GM12878 (cell line): Measurements from ENCODE around the gene ARHGEF7. TPM values are rescaled to one million over a fixed set of nuclear protein-coding genes. Genes with fewer than 3 reads are reported as not detected.

Experiments used
- ATAC-seq: fragments of 200-7000 bp; cut with Tn5 transposase; 3 replicates; pipeline ENCODE4 v1.9.1; 2020; ENCODE audit warnings: mild to moderate bottlenecking, moderate library complexity
- BruUV-seq: library from RNA; stranded (reverse); fragments of 400-500 nt; replicated peaks from 2 replicates; lab custom pipeline; 2021; lab: Mats Ljungman, UMichigan
- CTCF ChIA-PET: fragments of 300-600 bp; sonication (Branson Sonifier 250); formaldehyde crosslinking; extraction: SDS; loops from one replicate; lab custom pipeline; 2021; ENCODE audit warnings: inconsistent platforms; lab: Yijun Ruan, JAX
- POLR2A ChIA-PET: fragments of 350-600 bp; formaldehyde crosslinking; extraction: SDS; loops from one replicate; lab custom pipeline; 2021; ENCODE audit warnings: inconsistent platforms; lab: Charles Lee
- RAD21 ChIA-PET: fragments of 300-600 bp; sonication (Branson Sonifier 250); formaldehyde crosslinking; loops from one replicate; lab custom pipeline; 2023; ENCODE audit warnings: antibody characterized with exemption; ENCODE audit not compliant: unreplicated experiment; lab: Charles Lee
- SMC1A ChIA-PET: fragments of 300-600 bp; sonication (Branson Sonifier 250); formaldehyde crosslinking; loops from one replicate; lab custom pipeline; 2023; ENCODE audit not compliant: unreplicated experiment, uncharacterized antibody; lab: Charles Lee
- DNase-seq: peaks from one replicate; pipeline ENCODE4 v3.0.0-alpha.2; 2011; ENCODE audit warnings: low read depth, low spot score
- FAIRE-seq: peaks from 3 replicates; lab custom pipeline; 2011; peaks lifted over from hg19 to GRCh38; lab: Jason Lieb, UNC
- H2AFZ ChIP-seq: 2 replicates; pipeline ENCODE4 v1.6.0; 2011; ENCODE audit warnings: low read depth, low read length, control low read depth; ENCODE audit not compliant: control insufficient read depth
- H3K27ac ChIP-seq: 2 replicates; pipeline ENCODE4 v1.5.1; 2011; ENCODE audit warnings: control low read depth; ENCODE audit not compliant: control insufficient read depth, insufficient read depth
- H3K27me3 ChIP-seq, 2 experiments: replicated peaks in 1 of 2; 2 replicates each; pipeline versions ENCODE4 v1.6.0 to v1.6.1; 2011; ENCODE audit warnings: low read length in 1 of 2; ENCODE audit not compliant: control insufficient read depth in 2 of 2, insufficient read depth in 2 of 2
- H3K36me3 ChIP-seq, 2 experiments: 2 replicates each; pipeline ENCODE4 v1.5.1; 2011; ENCODE audit warnings: low read length in 1 of 2; ENCODE audit not compliant: control insufficient read depth in 2 of 2, insufficient read depth in 2 of 2
- H3K4me1 ChIP-seq: 2 replicates; pipeline ENCODE4 v1.6.1; 2011; ENCODE audit warnings: mild to moderate bottlenecking, low read length, moderate library complexity, mixed read lengths; ENCODE audit not compliant: control insufficient read depth, insufficient read depth
- H3K4me2 ChIP-seq: 2 replicates; pipeline ENCODE4 v1.6.0; 2011; ENCODE audit warnings: control low read depth; ENCODE audit not compliant: control insufficient read depth, insufficient read depth
- H3K4me3 ChIP-seq: fragments of 200-600 bp; sonication (generic); 2 replicates; pipeline ENCODE4 v1.5.1; 2016
- H3K79me2 ChIP-seq: 2 replicates; pipeline ENCODE4 v1.6.0; 2011; ENCODE audit warnings: low read length; ENCODE audit not compliant: control insufficient read depth, insufficient read depth
- H3K9ac ChIP-seq: 2 replicates; pipeline ENCODE4 v1.8.0; 2011; ENCODE audit warnings: low read length, control low read depth, mixed read lengths; ENCODE audit not compliant: control insufficient read depth, insufficient read depth
- H3K9me3 ChIP-seq: replicated peaks from 3 replicates; pipeline ENCODE4 v1.5.1; 2011; ENCODE audit warnings: mild to moderate bottlenecking, low read length; ENCODE audit not compliant: control insufficient read depth, insufficient read depth
- H4K20me1 ChIP-seq: 2 replicates; pipeline ENCODE4 v1.6.0; 2011; ENCODE audit not compliant: control insufficient read depth, insufficient read depth
- NBN ChIP-seq: fragments of 450-650 bp; IDR thresholded peaks from 2 replicates; pipeline ENCODE4 v1.6.1; 2016
- RFX5 ChIP-seq: IDR thresholded peaks from 2 replicates; pipeline ENCODE4 v1.6.1; 2011; ENCODE audit warnings: low read depth, low read length, improper control_type of control experiment
- ZSCAN29 ChIP-seq: fragments of 450-650 bp; IDR thresholded peaks from 2 replicates; pipeline ENCODE4 v1.6.1; 2017; ENCODE audit warnings: mild to moderate bottlenecking, moderate library complexity
- WGBS: methylation state at CpG from one replicate; pipeline ENCODE4 v1.1.6; 2016; ENCODE audit warnings: low lambda C conversion rate; ENCODE audit not compliant: insufficient replicate concordance, insufficient coverage; ENCODE audit errors: missing lambda C conversion rate; 5-methylcytosine and 5-hydroxymethylcytosine counted together
- in situ Hi-C: fragments of 300-500 bp; cut with MboI; formaldehyde crosslinking; loops from 9 replicates; pipeline ENCODE4 v1.14.3; 2018; ENCODE audit warnings: mixed read lengths
- intact Hi-C: fragments of 100-400 bp; cut with micrococcal nuclease; formaldehyde crosslinking; loops from one replicate; pipeline ENCODE4 v1.14.2; 2022; ENCODE audit not compliant: unreplicated experiment
- polyA plus RNA-seq, 11 experiments: library from polyadenylated mRNA; depleted of rRNA in 4 of 11; unstranded in 6 of 11; stranded (reverse) in 5 of 11; fragments of >200 nt; fragmentation: Nextera tagmentation in 4 of 11; fragmentation: Illumina TruSeq in 1 of 11; extraction: Ambion mirVana in 4 of 11; extraction: Trizol in 1 of 11; gene quantifications; 1 replicate in 1 of 11; 2 replicates in 10 of 11; pipeline versions ENCODE4 v1.2.1 to v1.2.3, GENCODE V29; 2011 to 2016; ENCODE audit warnings: inconsistent platforms in 2 of 11, missing spikeins in 2 of 11, low read depth in 1 of 11
- total RNA-seq, 4 experiments: library from RNA; depleted of rRNA in 3 of 4; stranded (reverse); fragments of >200 nt in 3 of 4; fragmentation: Illumina TruSeq in 1 of 4; extraction: Trizol in 1 of 4; gene quantifications; 2 replicates each; pipeline versions ENCODE4 v1.2.1 to v1.2.3, GENCODE V29; 2013 to 2021
- TF ChIP-seq, protein P1 (sequence below): IDR thresholded peaks from 2 replicates; pipeline ENCODE4 v1.6.1; 2012; ENCODE audit warnings: improper control_type of control experiment, low read depth, low read length; ENCODE audit not compliant: insufficient replicate concordance
- TF ChIP-seq, protein P2 (sequence below): fragments of 450-650 bp; IDR thresholded peaks from 2 replicates; pipeline ENCODE4 v1.6.1; 2014; ENCODE audit warnings: mild to moderate bottlenecking

Gene ARHGEF7
- total and polyA plus RNA-seq, 10 of the 15 experiments (the other 5 are each of a cell fraction or from before 2014, with no cell fraction given), result 4.7 to 65.5 (median 36.6) TPM

- H3K4me2 ChIP-seq, result no peak overlapping the region
- no peak for ATAC-seq
- no TSS peak for BruUV-seq
- H3K9ac ChIP-seq, result no peak overlapping the region
- SMC1A ChIA-PET, result interaction anchor here (1.1 kb wide), 1 partner anchor 25 kb away, joined by 3 read pairs; no protein-coding TSS in a partner anchor
- WGBS, result 98% methylated on average over 12 of the region's 12 CpGs
- TF ChIP-seq, protein P1, sequence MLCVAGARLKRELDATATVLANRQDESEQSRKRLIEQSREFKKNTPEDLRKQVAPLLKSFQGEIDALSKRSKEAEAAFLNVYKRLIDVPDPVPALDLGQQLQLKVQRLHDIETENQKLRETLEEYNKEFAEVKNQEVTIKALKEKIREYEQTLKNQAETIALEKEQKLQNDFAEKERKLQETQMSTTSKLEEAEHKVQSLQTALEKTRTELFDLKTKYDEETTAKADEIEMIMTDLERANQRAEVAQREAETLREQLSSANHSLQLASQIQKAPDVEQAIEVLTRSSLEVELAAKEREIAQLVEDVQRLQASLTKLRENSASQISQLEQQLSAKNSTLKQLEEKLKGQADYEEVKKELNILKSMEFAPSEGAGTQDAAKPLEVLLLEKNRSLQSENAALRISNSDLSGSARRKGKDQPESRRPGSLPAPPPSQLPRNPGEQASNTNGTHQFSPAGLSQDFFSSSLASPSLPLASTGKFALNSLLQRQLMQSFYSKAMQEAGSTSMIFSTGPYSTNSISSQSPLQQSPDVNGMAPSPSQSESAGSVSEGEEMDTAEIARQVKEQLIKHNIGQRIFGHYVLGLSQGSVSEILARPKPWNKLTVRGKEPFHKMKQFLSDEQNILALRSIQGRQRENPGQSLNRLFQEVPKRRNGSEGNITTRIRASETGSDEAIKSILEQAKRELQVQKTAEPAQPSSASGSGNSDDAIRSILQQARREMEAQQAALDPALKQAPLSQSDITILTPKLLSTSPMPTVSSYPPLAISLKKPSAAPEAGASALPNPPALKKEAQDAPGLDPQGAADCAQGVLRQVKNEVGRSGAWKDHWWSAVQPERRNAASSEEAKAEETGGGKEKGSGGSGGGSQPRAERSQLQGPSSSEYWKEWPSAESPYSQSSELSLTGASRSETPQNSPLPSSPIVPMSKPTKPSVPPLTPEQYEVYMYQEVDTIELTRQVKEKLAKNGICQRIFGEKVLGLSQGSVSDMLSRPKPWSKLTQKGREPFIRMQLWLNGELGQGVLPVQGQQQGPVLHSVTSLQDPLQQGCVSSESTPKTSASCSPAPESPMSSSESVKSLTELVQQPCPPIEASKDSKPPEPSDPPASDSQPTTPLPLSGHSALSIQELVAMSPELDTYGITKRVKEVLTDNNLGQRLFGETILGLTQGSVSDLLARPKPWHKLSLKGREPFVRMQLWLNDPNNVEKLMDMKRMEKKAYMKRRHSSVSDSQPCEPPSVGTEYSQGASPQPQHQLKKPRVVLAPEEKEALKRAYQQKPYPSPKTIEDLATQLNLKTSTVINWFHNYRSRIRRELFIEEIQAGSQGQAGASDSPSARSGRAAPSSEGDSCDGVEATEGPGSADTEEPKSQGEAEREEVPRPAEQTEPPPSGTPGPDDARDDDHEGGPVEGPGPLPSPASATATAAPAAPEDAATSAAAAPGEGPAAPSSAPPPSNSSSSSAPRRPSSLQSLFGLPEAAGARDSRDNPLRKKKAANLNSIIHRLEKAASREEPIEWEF, result no peak
- TF ChIP-seq, protein P2, sequence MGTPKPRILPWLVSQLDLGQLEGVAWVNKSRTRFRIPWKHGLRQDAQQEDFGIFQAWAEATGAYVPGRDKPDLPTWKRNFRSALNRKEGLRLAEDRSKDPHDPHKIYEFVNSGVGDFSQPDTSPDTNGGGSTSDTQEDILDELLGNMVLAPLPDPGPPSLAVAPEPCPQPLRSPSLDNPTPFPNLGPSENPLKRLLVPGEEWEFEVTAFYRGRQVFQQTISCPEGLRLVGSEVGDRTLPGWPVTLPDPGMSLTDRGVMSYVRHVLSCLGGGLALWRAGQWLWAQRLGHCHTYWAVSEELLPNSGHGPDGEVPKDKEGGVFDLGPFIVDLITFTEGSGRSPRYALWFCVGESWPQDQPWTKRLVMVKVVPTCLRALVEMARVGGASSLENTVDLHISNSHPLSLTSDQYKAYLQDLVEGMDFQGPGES, result no peak
- no peak for TF ChIP-seq ZSCAN29
- TF ChIP-seq RFX5, result no peak
- no peak for TF ChIP-seq NBN
- in situ Hi-C loops, result no loop called here
- no peak overlapping the region for H3K4me3 ChIP-seq
- POLR2A ChIA-PET, result no interaction called here
- no peak for FAIRE-seq
- H3K79me2 ChIP-seq, result no peaks in the 10 kb centered on the region; the same call in 1 of the 2 replicates
- H3K9me3 ChIP-seq, result no peaks in the 10 kb centered on the region; the same call in 2 of the 3 replicates
- peaks cover 13 to 41% of the 10 kb centered on the region in 2 experiments for H3K36me3 ChIP-seq
- H3K27ac ChIP-seq, result no peak overlapping the region
- CTCF ChIA-PET, result interaction anchor here (0.6 to 0.9 kb wide), 2 partner anchors 25 to 92 kb away, joined by 3 read pairs; no protein-coding TSS in a partner anchor
- RAD21 ChIA-PET, result interaction anchor here (0.5 kb wide), 1 partner anchor 1253 kb away, joined by 3 read pairs; no protein-coding TSS in a partner anchor
- no peaks in the 10 kb centered on the region for H3K27me3 ChIP-seq
- H4K20me1 ChIP-seq, result no peaks in the 10 kb centered on the region
- H3K4me1 ChIP-seq, result no peaks in the 10 kb centered on the region
- intact Hi-C loops, result no loop called here
- DNase-seq, result no peak
- no peak overlapping the region for H2AFZ ChIP-seq
These were observed 134.7 kb downstream of the ARHGEF7 start for GRCh38 chr13:111249637-111250360.
